HG03460 (cell line): ENCODE measurements around the gene SNX11.

Experiments
- ATAC-seq: cut with Tn5 transposase; IDR thresholded peaks from one replicate; pipeline ENCODE4 v1.9.1; 2021; ENCODE audit not compliant: unreplicated experiment

The SNX11 gene

GRCh38 chr17:48160177-48161081 lies 52.9 kb downstream of the SNX11 start:
- no peak for ATAC-seq

- no peak for ATAC-seq
Measured at GRCh38 chr17:48161127-48161905, 53.8 kb downstream of the SNX11 start.

GRCh38 chr17:48162306-48162934 lies 54.9 kb downstream of the SNX11 start:
- ATAC-seq: no peak

GRCh38 chr17:48162946-48163506 lies 55.5 kb downstream of the SNX11 start:
- no peak for ATAC-seq

- no peak for ATAC-seq
Measured at GRCh38 chr17:48163809-48164208, 56.2 kb downstream of the SNX11 start.

GRCh38 chr17:48169926-48170325 lies 62.4 kb downstream of the SNX11 start:
- no peak for ATAC-seq
